Activated T-cell treated with anti-CD3 and anti-CD28 coated beads for 48 hours (primary cell): ENCODE results near the gene CFAP92.

Experiments
- DNase-seq: peaks from one replicate; pipeline ENCODE4 v3.0.0-alpha.2; 2020; ENCODE audit warnings: low read depth

The CFAP92 gene

DNA sequence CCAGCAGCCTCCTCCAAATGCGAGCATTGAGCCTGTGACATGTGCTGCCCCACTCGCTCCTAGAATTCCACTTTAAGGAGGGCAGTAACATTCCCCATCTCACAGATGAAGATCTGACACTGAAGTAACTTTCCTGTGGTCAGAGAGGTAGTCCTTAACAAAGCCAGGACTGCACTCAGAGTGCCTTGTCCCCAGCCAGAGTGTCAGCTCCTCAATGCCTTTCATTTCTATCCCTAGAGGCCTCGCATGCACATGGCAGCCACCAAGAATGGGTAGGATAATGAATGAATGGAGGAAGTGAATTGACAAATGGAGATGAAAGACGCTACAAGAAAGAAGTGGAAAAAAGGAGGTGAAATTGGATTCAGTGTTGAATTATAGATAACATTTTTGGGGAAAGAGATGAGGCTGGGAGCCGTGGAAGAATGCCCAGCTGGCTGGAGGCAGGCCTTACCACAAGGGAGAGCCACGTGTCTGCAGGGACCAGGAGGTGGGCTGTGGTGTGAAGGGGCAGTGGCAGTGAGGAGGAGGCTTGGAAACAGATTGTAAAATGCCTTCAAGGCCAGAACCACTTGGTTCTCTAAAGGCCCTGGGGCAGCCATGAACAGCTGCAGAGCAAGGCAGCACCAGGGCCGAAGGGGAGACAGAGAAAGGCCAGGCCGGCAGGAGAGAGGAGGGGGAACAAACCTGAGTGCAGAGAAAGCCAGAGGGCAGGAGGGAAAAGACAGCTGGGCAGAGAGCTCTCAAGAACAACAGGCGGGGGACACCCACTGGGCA lies 10.4 kb downstream of the CFAP92 start:
- DNase-seq: no peak

DNA sequence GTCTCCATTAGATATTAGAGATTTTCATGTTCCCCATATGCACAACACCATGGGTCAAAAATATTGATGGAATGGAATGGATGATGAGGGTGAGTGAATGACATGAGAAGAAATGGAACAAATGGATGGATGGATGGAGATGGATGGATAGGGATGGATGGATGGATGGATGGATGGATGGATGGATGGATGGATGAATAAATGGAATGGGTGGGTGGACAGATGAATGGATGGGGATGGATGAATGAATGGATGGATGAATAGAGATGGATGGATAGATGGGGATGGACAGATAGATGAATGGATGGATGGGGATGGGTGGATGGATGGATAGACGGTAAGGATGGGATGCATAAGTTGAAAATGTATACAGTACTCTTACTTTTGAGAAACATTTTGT lies 18.6 kb downstream of the CFAP92 start:
- DNase-seq: no peak

DNA sequence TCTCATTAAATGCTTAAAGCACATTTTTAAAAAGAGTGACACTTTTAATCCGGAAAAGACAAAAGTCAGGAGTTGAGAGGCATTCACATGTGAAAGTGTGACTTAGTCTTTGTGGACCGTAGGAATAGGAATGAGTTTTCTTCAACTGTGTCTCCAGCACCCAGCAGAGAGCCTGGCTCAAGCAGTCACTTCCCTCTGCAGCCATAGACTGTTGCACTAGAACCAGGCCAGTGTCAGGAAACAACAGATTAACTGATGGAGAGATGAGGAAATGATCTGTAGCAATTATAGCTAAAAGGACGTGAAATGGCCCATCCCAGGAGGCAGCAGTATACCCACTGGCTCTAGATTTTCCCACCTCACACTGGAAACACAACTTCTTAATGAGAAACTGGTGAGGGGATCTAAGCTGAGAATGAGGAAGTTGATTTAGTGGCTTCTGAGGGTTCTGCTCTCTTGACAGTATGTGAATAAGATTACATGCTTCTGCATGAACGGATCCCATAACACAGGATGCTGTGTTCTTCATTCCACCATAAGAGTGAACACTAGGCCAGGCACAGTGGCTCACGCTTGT lies 19.8 kb downstream of the CFAP92 start:
- DNase-seq: no peak

DNA sequence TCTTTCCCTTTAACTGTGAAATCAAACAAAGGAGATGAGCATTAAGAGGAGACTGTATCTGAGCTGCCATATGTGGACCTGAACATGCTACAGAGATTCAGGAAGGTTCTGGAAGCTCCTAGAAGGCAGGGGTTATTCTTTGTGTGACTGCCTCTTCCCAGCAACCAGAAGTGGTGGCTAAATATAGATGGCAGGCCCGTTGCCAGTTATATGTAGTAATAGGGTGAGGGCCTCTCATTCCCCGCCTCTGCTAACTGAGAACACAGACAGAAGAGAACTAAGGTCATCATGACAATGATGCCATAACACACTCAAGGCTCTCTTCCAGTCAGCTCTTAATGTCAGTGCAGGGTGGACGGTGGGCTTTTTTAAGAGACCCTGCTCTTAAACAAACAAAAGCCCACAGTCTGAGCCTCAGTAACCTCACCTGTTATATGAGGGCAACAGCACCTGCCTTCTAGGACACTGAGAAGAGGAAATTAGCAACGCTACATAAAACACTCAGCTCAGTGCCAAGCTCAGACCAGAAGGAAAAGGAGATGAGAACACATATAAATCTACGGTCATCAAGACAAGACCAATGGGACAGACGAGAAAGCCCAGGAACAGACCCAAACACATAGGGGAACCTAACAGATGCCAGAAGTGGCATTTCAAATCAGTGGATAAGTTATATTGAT lies 22.3 kb downstream of the CFAP92 start:
- no peak for DNase-seq

DNA sequence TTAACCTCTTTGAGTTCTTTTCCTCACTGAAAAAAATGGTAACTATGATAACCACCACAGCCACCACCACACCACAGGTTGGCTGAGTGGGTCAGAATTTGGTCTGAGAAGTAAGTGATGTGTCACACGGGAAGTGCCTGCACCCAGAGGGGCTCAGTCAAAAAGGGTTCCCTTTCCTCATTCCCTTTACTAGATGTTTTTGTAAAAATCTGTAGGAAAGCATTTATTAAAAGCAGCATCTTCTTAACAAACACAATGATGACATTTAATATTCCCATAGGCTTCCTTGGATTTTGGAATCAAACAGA lies 23.2 kb downstream of the CFAP92 start:
- no peak for DNase-seq

DNA sequence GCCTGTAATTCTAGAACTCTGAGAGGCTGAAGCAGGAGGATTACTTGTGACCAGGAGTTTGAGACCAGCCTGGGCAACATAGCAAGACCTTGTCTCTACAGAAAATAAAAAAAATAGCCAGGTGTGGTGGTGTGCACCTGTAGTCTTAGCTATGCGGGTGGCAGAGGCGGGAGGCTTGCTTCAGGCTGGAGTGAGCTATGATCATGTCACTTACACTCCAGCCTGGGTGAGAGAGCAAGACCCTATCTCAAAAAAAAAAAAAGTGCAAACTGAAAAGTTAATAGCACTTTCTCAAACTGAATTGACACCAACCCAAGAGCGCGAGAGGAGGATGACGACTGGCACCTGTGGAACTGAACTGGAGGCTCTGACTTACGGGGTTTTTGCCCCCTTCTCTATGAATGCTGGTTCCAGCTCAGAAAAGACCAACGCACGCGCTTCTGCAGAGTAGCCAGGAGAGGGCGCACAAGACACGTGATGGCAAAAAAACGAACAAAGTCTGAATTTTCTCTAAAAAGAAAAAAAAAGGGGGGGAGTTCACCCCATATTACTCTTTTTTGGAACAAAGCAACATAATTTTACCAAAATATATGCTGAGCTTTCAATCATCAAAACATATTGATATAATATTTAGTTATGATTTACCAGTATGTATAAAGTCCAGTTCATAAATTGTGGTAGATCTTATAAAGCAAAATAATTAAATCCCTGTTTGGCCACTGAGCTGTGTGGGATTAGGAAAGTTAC lies 23.7 kb downstream of the CFAP92 start:
- peak; percentile 47 for DNase-seq

DNA sequence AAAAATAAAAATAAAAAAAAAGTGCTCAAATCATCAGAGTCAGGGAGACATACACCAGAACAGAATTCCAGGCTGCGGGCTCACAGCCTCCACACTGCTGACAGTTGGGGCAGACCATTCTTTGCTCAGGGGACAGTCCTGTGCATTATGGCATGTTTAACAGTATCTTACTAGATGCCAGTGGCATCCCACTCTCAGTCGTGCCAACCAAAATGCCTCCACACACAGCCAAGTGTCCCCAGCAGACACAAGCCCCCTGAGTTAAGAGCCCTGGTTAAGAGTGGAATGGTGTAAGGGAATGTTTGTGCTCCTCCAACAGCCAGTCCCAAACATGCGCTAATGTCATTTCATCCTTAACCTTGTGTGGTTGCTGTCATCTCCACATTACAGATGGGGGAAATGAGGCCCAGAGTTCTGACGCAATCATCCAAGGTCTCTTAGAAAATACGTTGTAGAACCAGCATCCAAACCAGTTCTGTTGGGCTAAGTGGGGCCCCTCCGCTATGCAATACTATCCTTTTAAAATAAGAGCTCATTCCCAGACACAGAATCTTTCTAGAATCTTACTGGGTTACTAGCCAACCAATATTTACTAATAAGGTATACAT lies 26.0 kb downstream of the CFAP92 start:
- no peak for DNase-seq

DNA sequence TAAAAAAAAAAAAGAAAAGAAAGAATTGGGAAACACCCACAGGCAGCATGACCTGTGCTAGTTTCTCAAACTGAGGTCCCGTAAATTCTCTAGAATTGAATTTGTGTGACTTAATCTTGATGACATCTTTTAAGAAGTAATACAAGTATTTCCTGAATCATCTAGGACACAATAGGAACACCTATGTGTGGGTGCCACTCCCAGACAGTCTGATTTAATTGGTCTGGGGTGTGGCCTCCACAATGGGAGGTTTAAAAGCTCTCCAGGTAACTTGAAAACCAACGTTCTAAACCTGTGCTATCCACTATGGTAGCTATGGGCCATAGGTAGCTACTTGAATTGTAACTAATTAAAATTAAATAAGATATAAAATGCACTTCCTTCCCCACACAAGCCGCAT lies 28.1 kb downstream of the CFAP92 start:
- no peak for DNase-seq

DNA sequence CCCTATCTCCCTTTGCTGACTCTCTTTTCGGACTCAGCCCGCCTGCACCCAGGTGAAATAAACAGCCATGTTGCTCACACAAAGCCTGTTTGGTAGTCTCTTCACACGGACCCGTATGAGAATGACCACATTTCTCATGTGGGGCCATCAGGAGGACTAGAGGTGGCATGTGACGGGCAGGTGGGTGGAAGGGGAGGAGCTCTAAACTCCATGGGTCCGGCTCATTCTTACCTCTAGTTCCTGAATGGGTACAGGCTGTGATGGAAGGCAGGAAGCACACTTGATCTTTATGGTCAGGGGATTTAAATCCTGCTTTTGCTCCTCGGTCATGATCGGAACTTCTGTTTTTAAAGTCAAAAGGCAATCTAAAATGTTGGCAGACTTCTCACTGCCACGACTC lies 28.6 kb downstream of the CFAP92 start:
- DNase-seq: no peak

DNA sequence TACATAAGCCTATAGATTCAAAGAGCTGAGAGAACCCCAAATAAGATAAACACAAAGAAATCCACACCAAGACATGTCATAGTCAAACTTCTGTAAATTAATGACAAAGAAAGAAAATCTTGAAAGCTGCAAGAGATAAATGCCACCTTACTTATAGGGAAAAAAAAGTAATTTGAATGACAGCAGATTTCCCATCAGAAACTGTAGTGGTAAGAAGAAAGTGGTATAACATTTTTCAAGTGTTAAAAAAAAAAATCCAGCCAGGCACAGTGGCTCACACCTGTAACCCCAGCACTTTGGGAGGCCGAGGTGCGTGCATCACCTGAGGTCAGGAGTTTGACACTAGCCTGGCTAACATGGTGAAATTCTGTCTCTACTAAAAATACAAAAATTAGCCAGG lies 37.4 kb downstream of the CFAP92 start:
- no peak for DNase-seq

DNA sequence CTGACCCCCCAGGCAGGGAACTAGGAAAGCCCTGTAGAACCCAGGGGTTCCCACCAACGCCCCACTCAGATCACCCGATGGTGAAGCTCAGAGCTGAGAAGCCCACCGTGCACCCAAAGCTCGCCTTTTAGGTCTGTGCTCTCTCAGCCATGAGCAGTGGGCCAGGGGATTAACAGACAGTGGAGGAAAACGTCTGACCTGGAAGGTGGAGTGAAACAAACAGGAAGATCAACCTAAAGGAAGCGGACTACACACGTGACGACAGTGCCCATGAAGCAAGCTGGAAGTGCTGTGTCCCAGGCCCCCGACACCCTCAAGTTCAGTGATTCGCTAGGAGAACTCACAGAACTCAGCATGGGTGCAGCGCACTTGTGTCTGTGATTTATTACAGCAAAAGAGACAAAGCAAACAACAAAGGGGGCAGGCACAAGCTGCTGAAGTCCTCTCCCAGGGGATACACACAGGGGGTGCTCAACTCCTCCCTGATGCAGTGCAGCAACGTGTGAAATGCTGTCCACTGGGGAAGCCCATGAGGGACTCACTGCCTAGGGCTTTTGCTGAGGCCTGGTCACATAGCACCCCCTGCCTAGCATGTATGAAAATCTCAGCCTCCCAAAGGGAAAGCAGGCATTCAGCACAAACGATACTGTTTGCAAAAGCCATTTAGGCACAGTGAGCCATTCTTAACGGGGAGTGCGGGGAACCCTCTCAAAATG lies 43.5 kb downstream of the CFAP92 start:
- no peak for DNase-seq

DNA sequence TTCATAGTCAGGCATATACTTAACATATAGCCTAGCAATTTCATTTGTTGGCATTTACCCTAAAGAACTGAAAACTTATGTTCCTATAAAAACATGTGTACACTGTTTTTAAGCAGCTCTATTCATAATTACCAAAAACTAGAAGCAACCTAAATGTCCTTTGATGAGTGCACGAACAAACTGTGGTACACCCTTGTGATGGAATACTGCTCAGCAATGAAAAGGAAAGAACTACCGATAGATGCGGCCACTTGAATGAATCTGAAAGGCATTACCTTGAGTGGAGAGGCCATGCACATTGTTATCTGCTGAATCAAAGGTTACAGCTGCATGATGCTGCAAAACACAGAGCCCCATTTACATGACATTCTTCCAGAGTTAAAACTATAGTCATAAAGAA lies 44.7 kb downstream of the CFAP92 start:
- no peak for DNase-seq

DNA sequence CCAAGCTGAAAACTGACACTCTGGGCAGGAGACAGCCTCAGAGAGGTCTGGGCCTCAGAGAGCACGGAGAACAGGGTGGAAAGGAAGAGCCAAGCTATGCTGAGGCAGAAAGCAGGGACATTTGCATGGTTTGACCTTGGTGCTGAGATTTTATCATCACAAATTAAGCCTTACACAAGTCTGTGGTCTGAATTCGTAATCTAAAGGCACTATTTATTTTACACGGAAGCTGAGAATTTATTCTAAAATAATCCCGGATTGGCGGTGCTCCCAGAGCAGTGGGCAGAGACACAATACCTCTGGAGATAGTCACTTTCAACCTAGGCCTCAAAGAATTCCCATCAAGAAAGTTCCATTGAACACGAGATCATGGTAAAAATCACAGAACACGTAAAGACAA lies 47.5 kb downstream of the CFAP92 start:
- no peak for DNase-seq

DNA sequence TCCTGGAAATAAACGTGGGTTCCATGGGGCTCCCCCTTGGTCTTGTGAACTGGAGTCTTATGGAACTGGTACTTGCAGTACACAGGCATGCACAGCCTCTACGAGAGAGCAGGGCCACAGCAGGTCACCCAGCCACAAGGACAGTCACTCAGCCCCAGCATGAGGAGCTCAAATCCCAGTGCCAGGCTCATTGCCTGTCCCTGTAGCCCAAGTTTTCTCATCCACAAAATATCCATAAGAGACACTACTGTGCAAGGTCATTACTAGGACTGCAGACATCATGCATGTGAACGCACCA lies 48.0 kb downstream of the CFAP92 start:
- no peak for DNase-seq

DNA sequence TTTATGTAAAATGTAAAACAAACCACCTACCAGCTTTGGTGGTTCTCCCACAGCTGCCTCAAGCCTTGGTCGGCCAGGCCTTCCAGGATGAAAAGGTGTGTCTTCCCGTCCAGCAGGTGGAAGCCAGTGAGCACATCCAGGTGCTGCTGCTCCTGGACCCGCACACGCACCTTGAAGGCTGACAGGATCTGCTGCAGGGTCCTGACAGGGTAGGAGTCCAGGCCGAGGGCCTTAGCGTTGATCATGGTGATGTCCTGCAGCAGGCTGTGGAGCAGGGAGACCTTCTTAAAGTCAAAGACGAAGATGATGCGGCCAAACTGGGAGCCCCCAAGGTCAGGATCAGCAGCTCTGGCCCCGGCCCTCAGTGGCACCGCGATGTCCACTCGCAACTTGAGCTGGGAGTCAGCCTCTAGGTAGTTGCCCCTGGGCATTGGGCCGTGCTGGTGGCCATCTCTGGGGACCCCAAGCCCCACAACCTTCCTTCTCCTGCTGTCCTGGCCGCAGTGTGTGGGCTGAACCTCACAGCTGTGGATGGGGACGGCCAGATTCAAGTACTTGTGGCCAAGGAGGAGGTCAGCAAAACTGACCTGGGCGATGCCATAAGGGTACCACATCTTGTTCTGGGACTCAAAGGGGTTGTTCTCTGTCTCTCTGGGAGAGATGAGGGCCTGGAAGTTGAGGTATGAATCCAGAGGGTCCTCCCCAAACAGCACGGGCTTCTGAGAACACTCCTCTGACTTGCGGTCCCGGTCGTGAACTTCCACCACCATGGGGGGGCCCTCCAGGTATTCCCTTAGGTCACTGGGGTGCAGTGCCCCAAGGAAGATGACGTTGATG lies 48.6 kb downstream of the CFAP92 start:
- DNase-seq: no peak

DNA sequence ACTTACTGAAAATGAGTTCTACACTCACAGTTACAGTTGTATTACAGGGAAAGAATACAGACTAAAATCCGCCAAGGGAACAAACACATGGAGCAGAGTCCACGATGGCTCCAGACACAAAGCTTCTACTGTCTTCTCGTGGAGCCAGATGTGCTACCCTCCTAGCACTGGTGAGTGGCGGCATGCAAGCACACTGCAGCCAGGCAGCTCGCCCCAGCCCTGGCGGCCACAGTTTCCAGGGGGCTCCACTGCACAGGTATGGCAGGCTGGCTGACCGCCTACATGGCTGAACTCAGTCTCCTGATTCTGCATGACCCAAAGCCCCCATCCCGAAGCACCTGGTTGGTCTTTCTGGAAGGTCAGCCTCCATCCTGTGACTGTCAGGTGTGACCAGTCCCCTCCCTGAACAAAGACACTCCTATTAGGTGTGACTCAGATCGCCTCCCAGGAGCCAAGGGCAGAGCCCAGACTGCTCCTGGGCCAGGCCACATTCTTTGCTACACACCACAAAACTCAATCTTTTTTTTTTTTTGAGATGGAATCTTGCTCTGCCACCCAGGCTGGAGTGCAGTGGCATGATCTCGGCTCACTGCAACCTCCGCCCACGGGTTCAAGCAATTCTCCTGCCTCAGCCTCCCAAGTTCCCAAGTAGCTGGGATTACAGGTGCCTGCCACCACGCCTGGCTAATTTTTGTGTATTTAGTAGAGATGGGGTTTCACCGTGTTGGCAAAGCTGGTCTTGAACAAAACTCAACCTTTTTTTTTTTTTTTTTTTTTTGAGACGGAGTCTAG lies 51.5 kb downstream of the CFAP92 start:
- DNase-seq: no peak

DNA sequence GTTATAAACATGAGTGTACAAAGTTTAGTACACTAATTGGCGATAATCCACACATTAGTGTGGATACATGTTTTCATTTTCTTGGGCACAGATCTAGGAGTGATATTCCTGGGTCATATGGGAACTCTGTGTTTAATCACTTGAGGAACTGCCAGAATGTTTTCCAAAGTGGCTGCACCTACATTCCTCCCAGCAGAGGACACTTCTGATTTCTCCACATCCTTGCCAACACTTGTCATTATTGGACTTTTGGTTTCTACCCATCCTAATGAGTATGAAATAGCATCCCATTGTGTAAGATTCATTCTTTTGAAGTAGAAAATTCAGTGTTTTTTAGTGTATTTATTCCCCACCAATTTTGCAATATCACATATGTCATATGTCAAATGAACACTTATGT lies 53.6 kb downstream of the CFAP92 start:
- no peak for DNase-seq

DNA sequence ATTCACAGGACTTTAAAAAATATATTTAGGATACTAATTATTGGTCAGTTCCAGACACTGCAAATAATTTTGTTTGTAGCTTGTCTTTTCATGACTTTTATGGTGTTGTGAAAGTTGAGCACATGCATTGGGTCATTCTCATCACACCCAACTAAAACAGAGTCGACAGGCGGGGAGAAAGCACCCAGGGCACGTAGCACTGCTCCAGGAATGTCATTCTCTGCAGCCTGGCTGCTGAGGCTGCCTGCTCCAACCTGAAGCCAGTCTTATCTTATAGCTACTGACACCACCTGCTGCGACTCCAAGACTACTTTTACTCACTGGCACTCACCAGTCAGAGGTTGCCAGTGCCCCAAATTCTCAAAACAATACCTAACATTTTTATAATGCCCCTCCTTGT lies 57.5 kb downstream of the CFAP92 start:
- DNase-seq: no peak

DNA sequence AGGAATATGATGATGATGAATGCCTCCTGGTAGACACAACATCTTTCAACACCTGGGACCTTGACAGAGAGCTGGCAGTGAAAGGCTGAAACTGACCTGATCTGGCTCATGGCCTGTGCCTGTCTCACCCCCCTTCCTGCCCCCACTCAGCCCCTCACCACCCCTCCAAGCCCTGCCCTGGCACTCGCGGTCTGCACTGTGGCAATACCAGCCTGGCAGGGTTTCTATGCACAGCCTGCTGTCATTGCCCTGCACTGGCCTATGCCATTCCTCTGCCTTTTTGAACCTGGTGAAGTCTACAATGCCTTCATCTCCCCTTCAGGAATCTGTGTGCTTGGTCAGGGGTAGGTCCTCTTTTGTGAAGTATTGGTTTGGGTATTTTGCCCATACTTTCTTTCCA lies 58.0 kb downstream of the CFAP92 start:
- DNase-seq: no peak

DNA sequence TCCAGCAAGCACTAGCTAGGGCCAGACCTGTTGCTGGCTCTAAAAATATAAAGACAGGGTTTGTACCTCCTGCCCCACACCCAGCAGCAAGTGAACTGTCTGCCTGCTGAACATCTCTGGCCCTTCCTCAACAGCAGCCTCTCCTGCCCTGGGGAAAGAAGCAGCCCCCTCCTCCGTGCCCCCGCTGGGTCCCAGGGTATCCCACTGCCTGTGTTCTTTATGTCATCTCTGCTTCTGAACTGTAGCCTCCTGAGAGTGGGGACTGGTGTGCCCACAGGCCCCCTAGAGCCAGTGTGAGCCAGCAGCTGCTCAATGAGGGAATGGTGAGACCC lies 60.0 kb downstream of the CFAP92 start:
- no peak for DNase-seq
